Activated CD8-positive, alpha-beta T cell treated with anti-CD3 and anti-CD28 coated beads, Interleukin-2, amount 10 ng/mL, durations not matched to agents 7 days and 5 days (primary cell): ENCODE results near the gene NPIPA2. TPM values are rescaled to one million over a fixed set of nuclear protein-coding genes. Genes with fewer than 3 reads are reported as not detected.
"Not testable (repeated sequence)": the region's sequence is repeated elsewhere in the genome, so short reads cannot be mapped to it uniquely, and the experiment has no call there.

Source experiments
- ATAC-seq: fragments of 150-1000 bp; cut with Tn5 transposase; one replicate; pipeline ENCODE4 v1.10.0; 2021; ENCODE audit warnings: moderate library complexity
- CTCF ChIA-PET: fragments of 350-600 bp; sonication (Branson Sonifier 250); formaldehyde crosslinking; loops from one replicate; lab custom pipeline; 2021; ENCODE audit warnings: antibody characterized with exemption; lab: Charles Lee
- POLR2A ChIA-PET: fragments of 350-600 bp; sonication (Branson Sonifier 250); formaldehyde crosslinking; loops from one replicate; lab custom pipeline; 2021; ENCODE audit warnings: antibody characterized with exemption; lab: Charles Lee
- DNase-seq: peaks from one replicate; pipeline ENCODE4 v3.0.0-alpha.2; 2020
- H3K27ac Mint-ChIP-seq: one replicate; pipeline ENCODE4 v1.8.0; 2021; ENCODE audit warnings: mild to moderate bottlenecking, mixed read lengths
- H3K27me3 Mint-ChIP-seq: one replicate; pipeline ENCODE4 v1.8.0; 2021; ENCODE audit warnings: low read depth, mixed read lengths
- H3K36me3 Mint-ChIP-seq: one replicate; pipeline ENCODE4 v1.8.0; 2021; ENCODE audit warnings: low read depth, mixed read lengths
- H3K4me1 Mint-ChIP-seq: one replicate; pipeline ENCODE4 v1.8.0; 2021; ENCODE audit warnings: low read depth, mixed read lengths
- H3K4me3 Mint-ChIP-seq: one replicate; pipeline ENCODE4 v1.8.0; 2021; ENCODE audit warnings: mild to moderate bottlenecking, mixed read lengths
- H3K9me3 Mint-ChIP-seq: one replicate; pipeline ENCODE4 v1.8.0; 2022; ENCODE audit warnings: mixed read lengths; ENCODE audit not compliant: insufficient read depth
- total RNA-seq, 2 experiments: library from RNA; stranded (reverse); gene quantifications; one replicate each; pipeline ENCODE4 v1.2.3, GENCODE V29; 2021

Gene NPIPA2
- total RNA-seq, 2 experiments from 2014 or later, result 3.2 to 3.9 TPM

DNA sequence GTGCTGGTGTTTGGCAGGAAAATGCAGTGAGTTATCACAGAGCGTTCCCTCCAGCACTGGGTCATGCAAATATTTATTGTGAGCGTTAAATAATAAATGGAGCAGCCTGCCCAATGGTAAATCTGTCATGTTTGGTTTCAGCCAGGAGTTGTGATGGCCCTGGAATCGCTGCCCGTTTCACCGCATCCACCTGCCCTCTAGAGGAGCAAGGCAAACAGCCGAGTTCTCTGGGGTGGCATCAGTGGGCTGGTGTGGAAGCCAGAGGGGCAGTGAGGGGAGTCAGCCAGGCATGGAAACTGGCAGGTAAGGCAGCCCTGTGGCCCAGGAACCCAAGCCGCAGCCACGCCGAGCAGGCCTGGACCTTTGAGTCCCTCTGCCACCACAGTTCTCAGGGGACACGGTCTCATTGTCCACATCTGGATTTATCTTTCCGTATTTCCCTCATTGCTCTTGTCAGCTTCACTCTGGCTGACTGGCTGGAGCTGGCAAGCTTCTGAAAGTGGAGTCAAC is 37.1 kb downstream of the NPIPA2 start:
- H3K27ac Mint-ChIP-seq, CTCF ChIA-PET, ATAC-seq, H3K27me3 Mint-ChIP-seq, DNase-seq, H3K4me1 Mint-ChIP-seq, H3K4me3 Mint-ChIP-seq, POLR2A ChIA-PET, H3K9me3 Mint-ChIP-seq, H3K36me3 Mint-ChIP-seq: not testable (repeated sequence)

DNA sequence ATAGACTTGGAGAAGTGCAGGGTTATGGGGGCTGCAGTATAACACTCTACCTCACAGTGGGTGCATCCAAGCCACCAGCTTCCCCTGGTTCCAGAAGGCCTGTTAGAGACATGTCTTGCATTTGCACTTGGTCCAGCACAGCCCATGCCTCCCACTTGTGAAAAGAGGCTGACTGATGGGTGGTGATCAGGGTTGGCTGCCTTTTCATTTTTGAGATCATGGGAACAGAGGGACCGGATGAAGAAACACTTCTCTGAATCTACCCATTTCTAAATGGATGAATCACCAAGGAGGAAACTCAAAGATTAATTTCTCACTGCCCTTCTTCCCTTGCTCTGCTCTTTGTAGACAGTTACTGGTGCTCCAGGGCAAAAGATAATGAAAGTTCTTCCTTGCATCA is 43.8 kb downstream of the NPIPA2 start:
- ATAC-seq, POLR2A ChIA-PET, CTCF ChIA-PET, H3K36me3 Mint-ChIP-seq, H3K27ac Mint-ChIP-seq, H3K4me3 Mint-ChIP-seq, DNase-seq, H3K9me3 Mint-ChIP-seq, H3K27me3 Mint-ChIP-seq, H3K4me1 Mint-ChIP-seq: not testable (repeated sequence)

- CTCF ChIA-PET, POLR2A ChIA-PET: not testable (repeated sequence)
These were observed 47.2 kb downstream of the NPIPA2 start for GRCh38 chr16:14789577-14789976.

GRCh38 chr16:14790320-14790956 is 48.1 kb downstream of the NPIPA2 start:
- H3K9me3 Mint-ChIP-seq, H3K27ac Mint-ChIP-seq, CTCF ChIA-PET, ATAC-seq, H3K36me3 Mint-ChIP-seq, POLR2A ChIA-PET, H3K4me3 Mint-ChIP-seq, H3K4me1 Mint-ChIP-seq, H3K27me3 Mint-ChIP-seq, DNase-seq: not testable (repeated sequence)

More at GRCh38 chr16:14789577-14789976, 47.2 kb downstream of the NPIPA2 start:
- H3K4me3 Mint-ChIP-seq, H3K9me3 Mint-ChIP-seq, DNase-seq, H3K36me3 Mint-ChIP-seq, H3K27ac Mint-ChIP-seq, H3K4me1 Mint-ChIP-seq, ATAC-seq, H3K27me3 Mint-ChIP-seq: not testable (repeated sequence)

DNA sequence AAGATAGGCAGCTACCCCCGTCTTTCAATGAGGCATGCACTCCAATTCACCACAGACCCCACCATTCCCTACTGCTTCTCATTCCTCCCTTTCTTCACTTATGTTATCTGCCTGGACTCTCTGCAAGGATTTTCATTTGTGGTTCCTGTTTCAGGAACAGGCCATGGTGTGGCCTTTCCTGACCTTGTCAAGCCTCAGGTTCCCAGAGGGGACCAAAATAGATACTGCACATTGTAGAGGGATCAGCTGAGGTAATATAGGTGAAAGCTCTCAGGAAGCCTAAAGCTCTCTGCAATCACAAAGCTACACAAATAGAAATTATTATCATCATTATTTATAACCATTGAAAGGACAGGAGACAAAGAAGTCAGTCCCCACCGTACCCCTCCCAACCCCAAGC is 50.6 kb downstream of the NPIPA2 start:
- H3K9me3 Mint-ChIP-seq, H3K27me3 Mint-ChIP-seq, ATAC-seq, POLR2A ChIA-PET, H3K27ac Mint-ChIP-seq, H3K36me3 Mint-ChIP-seq, H3K4me3 Mint-ChIP-seq, H3K4me1 Mint-ChIP-seq, CTCF ChIA-PET, DNase-seq: not testable (repeated sequence)

DNA sequence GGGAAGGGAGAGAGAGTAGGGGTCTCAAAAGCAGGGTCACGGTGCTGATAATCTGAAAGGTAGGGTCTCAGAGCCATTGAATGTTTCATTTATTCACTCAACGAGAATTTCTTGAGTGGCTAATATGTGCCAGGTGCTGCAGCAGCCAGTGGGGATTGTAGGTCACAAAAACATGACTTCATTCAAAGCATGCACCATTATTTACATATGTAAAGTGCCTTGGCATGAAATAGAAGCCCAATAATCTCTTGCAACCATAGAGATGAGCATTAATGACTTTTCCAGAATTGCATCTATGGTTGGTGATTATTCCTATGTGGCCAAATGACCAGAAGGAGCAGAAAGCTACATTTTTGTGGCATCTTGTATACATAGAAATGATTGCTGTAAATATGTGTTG is 55.2 kb downstream of the NPIPA2 start:
- H3K36me3 Mint-ChIP-seq, DNase-seq, H3K4me3 Mint-ChIP-seq, H3K27me3 Mint-ChIP-seq, H3K4me1 Mint-ChIP-seq, H3K27ac Mint-ChIP-seq, POLR2A ChIA-PET, ATAC-seq, H3K9me3 Mint-ChIP-seq, CTCF ChIA-PET: not testable (repeated sequence)

GRCh38 chr16:14803577-14803976 is 61.2 kb downstream of the NPIPA2 start:
- not testable (repeated sequence) for H3K36me3 Mint-ChIP-seq

DNA sequence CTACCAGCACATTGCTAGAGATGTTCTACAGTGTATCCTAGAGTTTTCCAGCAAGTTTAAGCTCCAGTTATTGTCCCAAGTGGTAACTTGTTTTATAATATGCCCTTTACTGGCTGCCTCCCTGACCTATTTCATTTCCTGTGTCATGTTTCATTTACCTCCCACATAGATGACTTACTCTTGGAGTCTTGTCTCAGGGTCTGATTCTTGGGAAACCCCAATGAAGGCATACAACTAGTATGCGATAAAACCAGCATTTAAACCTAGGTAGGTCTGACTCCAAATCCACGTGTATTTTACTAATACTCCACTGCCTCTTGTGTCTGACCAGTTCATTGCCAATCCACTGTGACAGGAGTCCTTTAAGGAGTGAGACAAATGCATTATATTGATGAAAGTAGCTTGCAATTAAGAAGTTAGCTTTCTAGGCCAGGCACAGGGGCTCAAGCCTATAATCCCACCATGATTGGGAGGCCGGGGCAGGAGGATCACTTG is 64.9 kb downstream of the NPIPA2 start:
- H3K27me3 Mint-ChIP-seq, DNase-seq, ATAC-seq, CTCF ChIA-PET, H3K36me3 Mint-ChIP-seq, POLR2A ChIA-PET, H3K27ac Mint-ChIP-seq, H3K4me3 Mint-ChIP-seq, H3K9me3 Mint-ChIP-seq, H3K4me1 Mint-ChIP-seq: not testable (repeated sequence)

More at GRCh38 chr16:14803577-14803976, 61.2 kb downstream of the NPIPA2 start:
- H3K4me3 Mint-ChIP-seq, ATAC-seq, H3K27ac Mint-ChIP-seq, CTCF ChIA-PET, H3K9me3 Mint-ChIP-seq, H3K27me3 Mint-ChIP-seq, DNase-seq, H3K4me1 Mint-ChIP-seq, POLR2A ChIA-PET: not testable (repeated sequence)

DNA sequence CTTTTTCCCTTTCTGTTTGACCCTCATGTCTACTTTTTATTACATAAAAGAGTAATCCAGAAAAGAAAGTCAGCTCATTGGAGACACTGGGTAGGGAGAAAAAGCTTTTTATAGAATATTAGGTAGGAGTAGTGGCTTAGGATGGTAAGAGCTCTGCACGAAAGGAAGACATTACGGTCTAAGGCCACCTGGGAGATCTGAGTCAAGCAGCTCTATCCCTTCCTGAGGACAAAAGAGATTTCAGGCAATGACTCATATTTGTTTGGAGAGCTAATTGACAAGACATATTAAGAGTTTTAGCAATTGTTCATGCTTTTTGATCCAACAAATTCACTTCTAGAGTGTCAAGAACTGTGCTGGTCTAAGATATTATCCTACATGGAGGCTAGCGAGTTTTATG is 71.6 kb downstream of the NPIPA2 start:
- H3K27ac Mint-ChIP-seq, H3K36me3 Mint-ChIP-seq, H3K27me3 Mint-ChIP-seq, H3K4me1 Mint-ChIP-seq, POLR2A ChIA-PET, DNase-seq, H3K9me3 Mint-ChIP-seq, CTCF ChIA-PET, ATAC-seq, H3K4me3 Mint-ChIP-seq: not testable (repeated sequence)

Other genes with a start within 250 kb of the NPIPA2 start
- gene PARN, start 112.3 kb upstream of the NPIPA2 start, total RNA-seq, result 10 to 100 TPM; 36.4 to 40.0 TPM
- 10 to 100 TPM; 65.1 to 65.7 TPM for gene BFAR, start 109.6 kb upstream of the NPIPA2 start, total RNA-seq
- gene PLA2G10, start 48.2 kb upstream of the NPIPA2 start, total RNA-seq, result not detected
- 1 to 10 TPM; 2.6 to 3.7 TPM for gene NPIPA3, start 39.1 kb upstream of the NPIPA2 start, total RNA-seq
- gene NOMO1, start 91.2 kb downstream of the NPIPA2 start, total RNA-seq, result 10 to 100 TPM; 37.3 to 43.4 TPM
- gene NPIPA1, start 194.9 kb downstream of the NPIPA2 start, total RNA-seq, result 10 to 100 TPM; 91.5 to 94.3 TPM
- 10 to 100 TPM; 46.4 to 46.6 TPM for gene PDXDC1, start 232.5 kb downstream of the NPIPA2 start, total RNA-seq